Ureter (tissue), 1 donor: ENCODE data around the gene ZNF280B. TPM values are rescaled to one million over a fixed set of nuclear protein-coding genes. Genes with fewer than 3 reads are reported as not detected.

Experiments
- total RNA-seq: library from RNA; stranded (reverse); gene quantifications from one replicate; pipeline ENCODE4 v1.2.4, GENCODE V29; 2023
- donor health status: DM: yes; HTN: yes; CAD: no.

Gene ZNF280B
- total RNA-seq, 1 donor from 2014 or later: 1.5 TPM

Other genes with a start within 250 kb of the ZNF280B start
- gene ZNF280A, start 11.5 kb upstream of the ZNF280B start, total RNA-seq: not detected
- gene PRAME, start 50.5 kb upstream of the ZNF280B start, total RNA-seq: not detected
- gene GGTLC2, start 135.9 kb upstream of the ZNF280B start, total RNA-seq: not detected